LoVo (cell line): ENCODE results near the gene RRM2.

Source experiments
- DNase-seq: peaks from one replicate; pipeline ENCODE4 v3.0.0-alpha.2; 2016; ENCODE audit warnings: low spot score

The RRM2 gene

DNA sequence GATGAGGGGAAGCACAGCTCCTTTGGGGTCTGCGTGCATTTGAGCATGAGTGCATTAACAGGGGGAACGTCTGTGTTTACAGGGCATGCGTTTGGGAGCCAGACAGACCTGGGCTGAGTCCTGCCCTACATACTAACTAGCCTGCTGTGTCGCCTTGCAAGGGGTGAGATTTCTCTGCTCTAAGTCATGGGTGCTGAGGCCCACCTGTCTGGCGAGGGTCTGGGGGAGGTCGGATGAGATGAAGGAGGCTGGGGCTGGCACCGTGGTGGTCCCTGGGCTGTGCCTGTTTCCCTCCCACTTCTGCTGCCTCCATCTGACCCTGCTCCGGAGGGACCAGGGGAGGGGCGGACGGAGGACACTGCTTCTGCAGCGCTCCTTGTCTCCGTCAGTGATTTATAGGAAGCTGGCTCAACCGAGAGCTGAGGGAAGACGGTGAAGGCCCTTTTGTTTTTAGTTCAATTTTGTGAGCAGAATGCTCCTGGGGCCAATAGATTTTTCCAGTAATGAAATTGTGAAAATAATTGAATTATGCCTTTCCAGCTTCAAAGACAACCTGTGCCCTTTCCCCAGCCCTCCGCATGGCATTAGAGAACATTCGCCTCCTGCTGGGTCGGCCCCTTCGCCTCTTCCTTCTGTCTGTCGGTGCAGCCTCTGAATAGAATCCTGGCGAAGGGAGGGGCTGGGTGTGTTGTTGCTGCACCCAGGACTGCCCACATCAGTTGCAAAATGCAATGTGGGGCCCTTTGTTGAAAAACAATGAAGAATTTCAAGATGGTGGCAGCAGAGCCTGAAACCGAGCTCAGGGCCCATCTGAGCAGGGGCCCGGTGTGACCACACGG, 49.7 kb downstream of the RRM2 start:
- no peak for DNase-seq

DNA sequence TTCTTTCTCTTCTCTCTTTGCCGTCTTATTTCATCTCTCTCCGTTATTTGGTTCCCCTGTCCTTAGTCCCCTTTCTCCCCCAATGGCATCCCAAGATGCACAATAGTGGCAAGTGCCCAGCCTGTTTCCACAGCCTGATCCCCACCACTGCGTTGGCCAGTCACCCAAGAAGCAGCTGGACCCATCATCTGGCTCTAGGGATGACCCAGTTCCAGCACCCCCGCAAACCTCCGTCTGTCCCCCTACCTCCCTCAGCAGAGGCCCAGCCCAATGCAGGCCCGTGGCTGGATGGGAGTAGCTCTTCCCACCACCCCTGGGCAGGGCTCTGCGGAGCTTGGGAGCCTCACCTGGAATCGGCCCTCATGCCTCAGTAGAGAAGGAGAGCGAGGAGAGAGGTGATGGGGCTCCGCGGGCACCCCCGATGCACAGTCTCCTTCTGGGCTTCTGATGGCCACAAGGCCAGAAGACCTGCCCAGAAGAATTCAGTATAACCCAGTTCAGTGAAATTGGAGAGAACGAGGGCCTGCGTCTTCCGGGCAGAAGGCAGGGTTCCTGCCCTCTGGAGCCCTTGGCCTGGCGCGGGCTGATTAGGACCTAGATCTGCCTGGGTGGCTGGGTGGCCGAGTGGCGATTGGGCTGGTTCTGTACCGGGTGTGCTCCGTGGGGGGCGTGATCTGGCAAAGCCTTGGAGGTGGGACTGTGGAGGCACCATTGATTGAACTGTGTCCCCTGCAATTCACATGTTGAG, 50.9 kb downstream of the RRM2 start:
- no peak for DNase-seq

DNA sequence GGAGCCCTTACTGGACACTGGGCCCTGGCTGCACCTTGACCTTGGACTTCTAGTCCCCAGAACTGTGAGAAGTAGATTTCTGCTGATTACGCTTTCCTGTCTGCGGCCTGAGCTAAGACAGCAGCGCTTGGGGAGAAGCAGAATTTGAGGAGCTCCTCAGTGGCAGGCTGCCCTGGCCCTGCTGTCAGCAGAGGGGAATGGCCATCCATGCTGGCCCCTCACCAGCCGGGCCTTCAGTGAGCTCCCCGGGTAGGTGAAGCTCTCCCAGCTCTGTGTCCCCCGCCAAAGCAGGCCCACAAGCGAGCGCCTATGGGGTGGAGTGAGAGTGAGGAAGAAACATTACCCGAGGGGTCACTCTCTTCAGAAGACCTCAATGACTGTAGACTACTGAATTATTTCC, 51.6 kb downstream of the RRM2 start:
- no peak for DNase-seq

DNA sequence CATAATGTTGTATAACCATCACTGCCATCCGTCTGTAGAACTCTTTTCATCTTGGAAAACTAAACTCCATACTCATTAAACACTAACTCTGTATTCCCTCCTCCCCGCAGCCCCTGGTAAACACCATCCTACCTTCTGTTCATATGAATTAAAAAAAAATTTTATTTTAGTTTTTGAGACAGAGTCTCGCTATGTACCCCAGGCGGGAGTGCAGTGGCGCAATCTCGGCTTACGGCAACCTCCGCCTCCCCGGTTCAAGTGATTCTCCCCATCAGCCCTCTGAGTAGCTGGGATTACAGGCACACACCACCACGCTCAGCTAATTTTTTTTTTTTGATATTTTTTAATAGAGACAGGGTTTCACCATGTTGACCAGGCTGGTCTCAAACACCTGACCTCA, 52.9 kb downstream of the RRM2 start:
- DNase-seq: no peak

DNA sequence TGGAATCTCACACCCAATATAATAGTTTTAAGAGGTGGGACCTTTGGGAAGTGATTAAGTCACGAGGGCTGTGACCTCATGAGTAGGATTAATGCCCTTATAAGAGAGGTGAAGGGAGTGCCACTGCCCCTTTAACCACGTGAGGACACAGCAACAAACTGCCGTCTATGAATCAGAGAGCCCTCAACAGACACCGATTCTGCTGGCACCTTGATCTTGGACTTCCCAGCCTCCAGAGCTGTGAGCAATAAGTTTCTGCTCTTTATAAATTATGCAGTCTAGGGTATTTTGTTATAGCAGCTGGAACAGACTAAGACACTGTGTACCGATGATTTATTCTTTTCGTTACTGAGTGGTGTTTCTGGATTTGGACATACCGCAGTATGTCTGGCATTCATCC, 56.2 kb downstream of the RRM2 start:
- no peak for DNase-seq

DNA sequence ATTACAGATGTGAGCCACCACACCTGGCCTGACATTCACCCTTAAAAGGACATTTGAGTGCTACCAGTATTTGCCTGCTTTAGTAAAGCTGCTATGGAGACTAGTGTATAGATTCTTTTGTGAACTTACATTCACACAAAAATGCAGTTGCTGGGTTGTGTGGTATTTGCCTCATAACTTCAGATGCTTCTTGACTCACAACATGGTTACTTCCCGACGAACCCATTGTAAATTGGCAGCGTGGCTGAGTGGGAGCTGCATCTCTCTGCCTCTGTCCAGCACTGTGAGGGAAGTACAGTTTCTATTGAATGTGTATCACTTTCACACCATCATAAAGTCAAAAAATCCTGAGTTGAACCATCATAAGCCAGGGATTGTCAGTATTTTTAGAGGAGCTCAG, 56.9 kb downstream of the RRM2 start:
- DNase-seq: no peak

DNA sequence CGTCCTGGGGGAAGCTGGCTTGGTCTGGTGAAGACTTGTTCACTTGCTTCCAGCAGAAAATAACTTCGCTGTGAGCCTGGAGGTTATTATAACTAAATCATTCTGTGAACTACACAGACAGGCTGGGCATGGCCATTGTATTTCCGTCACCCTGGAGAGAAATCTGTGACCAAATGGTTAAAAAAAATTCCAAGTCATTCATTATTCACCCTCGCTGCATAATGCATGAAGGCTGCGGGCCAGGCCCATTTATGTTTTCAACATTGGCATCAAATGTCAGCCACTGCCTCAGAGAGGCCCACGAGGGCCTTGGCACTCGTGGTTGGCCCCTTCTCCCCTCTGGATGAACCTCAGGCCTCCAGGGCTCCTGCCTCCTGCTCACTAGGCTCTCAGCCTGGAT, 57.7 kb downstream of the RRM2 start:
- no peak for DNase-seq
